Measurements from ENCODE around the gene MCTP1. TPM values are rescaled to one million over a fixed set of nuclear protein-coding genes. Genes with fewer than 3 reads are reported as not detected.
A peak's percentile ranks its signal among the peaks of the same experiment; 100 is the strongest.

The MCTP1 gene
- total RNA-seq, 4 donors from 2014 or later = 5.7 to 33.5 (median 17.4) TPM

- Histone ChIP-seq H3K4me1 (no peaks in the 10 kb centered on the region), H3K27ac (no peak overlapping the region), H3K36me3 (no peaks in the 10 kb centered on the region), H3K4me3 (replicated peaks in 1 of 3) (no peak overlapping the region), H3K9me3 (no peaks in the 10 kb centered on the region), H3K27me3 (no peaks in the 10 kb centered on the region)
- WGBS, 2 donors = 78 to 83% methylated on average over 6 of the region's 6 CpGs
- TF ChIP-seq POLR2A (IDR thresholded peaks at IDR 0.05) = no peak
- no peak for TF ChIP-seq CTCF (IDR thresholded peaks at IDR 0.05)
- intact Hi-C loops (cut with DNase I) = no loop called here
- no peak for DNase-seq
Measured at GRCh38 chr5:94855543-94855942, 429.4 kb downstream of the MCTP1 start.

GRCh38 chr5:94853120-94853519 is 431.8 kb downstream of the MCTP1 start:
- intact Hi-C loops (cut with DNase I) = no loop called here

GRCh38 chr5:94850960-94851359 is 433.9 kb downstream of the MCTP1 start:
- H3K27me3 ChIP-seq = no peaks in the 10 kb centered on the region
- H3K36me3 ChIP-seq = no peaks in the 10 kb centered on the region
- whole genome bisulfite sequencing, 2 donors = 79 to 84% methylated on average over 1 of the region's 1 CpG
- DNase-seq = no peak
- H3K9me3 ChIP-seq = no peaks in the 10 kb centered on the region
- H3K27ac ChIP-seq = no peak overlapping the region
- no peaks in the 10 kb centered on the region for H3K4me1 ChIP-seq
- intact Hi-C loops (cut with DNase I) = no loop called here
- no peak for TF ChIP-seq CTCF (IDR thresholded peaks at IDR 0.05)
- TF ChIP-seq POLR2A (IDR thresholded peaks at IDR 0.05) = no peak
- H3K4me3 ChIP-seq (replicated peaks in 1 of 3) = no peak overlapping the region

More at GRCh38 chr5:94853120-94853519, 431.8 kb downstream of the MCTP1 start:
- 87 to 88% methylated on average over 2 of the region's 2 CpGs for WGBS, 2 donors
- Histone ChIP-seq H3K27me3 (no peaks in the 10 kb centered on the region), H3K27ac (no peak overlapping the region), H3K9me3 (no peaks in the 10 kb centered on the region), H3K4me3 (replicated peaks in 1 of 3) (no peak overlapping the region), H3K36me3 (no peaks in the 10 kb centered on the region), H3K4me1 (no peaks in the 10 kb centered on the region)
- TF ChIP-seq CTCF (IDR thresholded peaks at IDR 0.05) (no peak), POLR2A (IDR thresholded peaks at IDR 0.05) (no peak)
- no peak for DNase-seq

- H3K4me1 ChIP-seq = no peaks in the 10 kb centered on the region
- peak in 1 of 2 donors; percentile 7 for DNase-seq
- 30 to 32% methylated on average over 10 of the region's 10 CpGs for WGBS, 2 donors
- TF ChIP-seq POLR2A (IDR thresholded peaks at IDR 0.05) (no peak), CTCF (IDR thresholded peaks at IDR 0.05) (peak in 4 of 6 experiments; percentile 53 to 86 (median 76))
- no peaks in the 10 kb centered on the region for H3K27me3 ChIP-seq
- no peaks in the 10 kb centered on the region for H3K9me3 ChIP-seq
- H3K27ac ChIP-seq = no peak overlapping the region
- intact Hi-C loops (cut with DNase I) = no loop called here
- H3K36me3 ChIP-seq = no peaks in the 10 kb centered on the region
- H3K4me3 ChIP-seq (replicated peaks in 1 of 3) = no peak overlapping the region
Measured at GRCh38 chr5:94849821-94850736, 434.8 kb downstream of the MCTP1 start.

- H3K27me3 ChIP-seq = no peaks in the 10 kb centered on the region
- H3K4me3 ChIP-seq (replicated peaks in 1 of 3) = no peak overlapping the region
- H3K9me3 ChIP-seq = no peaks in the 10 kb centered on the region
- TF ChIP-seq POLR2A (IDR thresholded peaks at IDR 0.05) = no peak
- no peak for TF ChIP-seq CTCF (IDR thresholded peaks at IDR 0.05)
- WGBS, 2 donors = 85 to 87% methylated on average over 4 of the region's 4 CpGs
- H3K36me3 ChIP-seq = no peaks in the 10 kb centered on the region
- no peak for DNase-seq
- H3K4me1 ChIP-seq = no peaks in the 10 kb centered on the region
- intact Hi-C loops (cut with DNase I) = no loop called here
- H3K27ac ChIP-seq = no peak overlapping the region
Measured at GRCh38 chr5:94849324-94849723, 435.6 kb downstream of the MCTP1 start.
